PC-3 (cell line): ENCODE results near the gene LY86. TPM values are rescaled to one million over a fixed set of nuclear protein-coding genes. Genes with fewer than 3 reads are reported as not detected.

ENCODE experiments used
- ATAC-seq: fragments of 200-7000 bp; cut with Tn5 transposase; 2 replicates; pipeline ENCODE4 v1.9.1; 2020; ENCODE audit warnings: mild to moderate bottlenecking, moderate library complexity
- BruUV-seq: library from RNA; stranded (reverse); fragments of 400-500 nt; replicated peaks from 2 replicates; lab custom pipeline; 2021; lab: Mats Ljungman, UMichigan
- CTCF ChIA-PET: fragments of 300-600 bp; sonication (Branson Sonifier 250); formaldehyde crosslinking; loops from one replicate; lab custom pipeline; 2022; ENCODE audit warnings: antibody characterized with exemption; lab: Charles Lee
- POLR2A ChIA-PET: fragments of 300-600 bp; sonication (Branson Sonifier 250); formaldehyde crosslinking; loops from one replicate; lab custom pipeline; 2022; ENCODE audit warnings: antibody characterized with exemption; ENCODE audit not compliant: unreplicated experiment; lab: Charles Lee
- DNase-seq: peaks from one replicate; pipeline ENCODE4 v3.0.0-alpha.2; 2015
- H2AFZ ChIP-seq: fragments of 300-600 bp; sonication (generic); 2 replicates; pipeline ENCODE4 v1.6.0; 2016; ENCODE audit warnings: antibody characterized with exemption, low read length
- H3F3A ChIP-seq: fragments of 300-600 bp; sonication (generic); one replicate; pipeline ENCODE4 v1.6.0; 2017; ENCODE audit warnings: antibody characterized with exemption, low read length, control low read depth, mild to moderate bottlenecking; ENCODE audit not compliant: unreplicated experiment
- H3K27ac ChIP-seq: fragments of 300-600 bp; sonication (generic); 2 replicates; pipeline ENCODE4 v1.5.1; 2016; ENCODE audit warnings: mild to moderate bottlenecking, low read length
- H3K27me3 ChIP-seq: fragments of 300-600 bp; sonication (generic); 2 replicates; pipeline ENCODE4 v1.6.1; 2016; ENCODE audit warnings: low read length, mixed read lengths
- H3K36me3 ChIP-seq: fragments of 300-600 bp; sonication (generic); 2 replicates; pipeline ENCODE4 v1.6.1; 2016; ENCODE audit warnings: low read depth, mixed run types, low read length, mixed read lengths
- H3K4me1 ChIP-seq: fragments of 300-600 bp; sonication (generic); 2 replicates; pipeline ENCODE4 v1.5.1; 2016; ENCODE audit warnings: low read length; ENCODE audit not compliant: insufficient read depth
- H3K4me2 ChIP-seq: fragments of 300-600 bp; sonication (generic); 2 replicates; pipeline ENCODE4 v1.6.0; 2016; ENCODE audit warnings: low read length
- H3K4me3 ChIP-seq: fragments of 300-600 bp; sonication (generic); 2 replicates; pipeline ENCODE4 v1.5.1; 2016; ENCODE audit warnings: mild to moderate bottlenecking, low read length, mixed read lengths
- H3K79me2 ChIP-seq: fragments of 300-600 bp; sonication (generic); 2 replicates; pipeline ENCODE4 v1.6.1; 2017; ENCODE audit warnings: low read length, mixed read lengths
- H3K9ac ChIP-seq: fragments of 300-600 bp; sonication (generic); 2 replicates; pipeline ENCODE4 v1.6.0; 2016; ENCODE audit warnings: mild to moderate bottlenecking, low read length
- H3K9me2 ChIP-seq: fragments of 300-600 bp; sonication (generic); replicated peaks from 2 replicates; pipeline ENCODE4 v1.6.1; 2016; ENCODE audit warnings: mixed run types, low read length, mixed read lengths
- H3K9me3 ChIP-seq: fragments of 300-600 bp; sonication (generic); 2 replicates; pipeline ENCODE4 v1.6.1; 2016; ENCODE audit warnings: low read length, mixed read lengths
- H4K20me1 ChIP-seq: fragments of 300-600 bp; sonication (generic); 2 replicates; pipeline ENCODE4 v1.6.1; 2016; ENCODE audit warnings: low read length, mixed read lengths
- EZH2 ChIP-seq: fragments of 300-600 bp; sonication (generic); IDR thresholded peaks from one replicate; pipeline ENCODE4 v1.6.1; 2017; ENCODE audit warnings: antibody characterized with exemption, mild to moderate bottlenecking, low read length; ENCODE audit not compliant: unreplicated experiment
- EZH2phosphoT487 ChIP-seq: fragments of 300-600 bp; sonication (generic); IDR thresholded peaks from 2 replicates; pipeline ENCODE4 v1.6.1; 2018; ENCODE audit warnings: mild to moderate bottlenecking, antibody characterized with exemption, low read length, borderline replicate concordance
- intact Hi-C: fragments of 100-400 bp; cut with micrococcal nuclease; formaldehyde crosslinking; loops from 2 replicates; pipeline ENCODE4 v1.9.0; 2023
- total RNA-seq: library from RNA; depleted of rRNA; stranded (reverse); fragments of >200 nt; gene quantifications from 2 replicates; pipeline ENCODE4 v1.2.3, GENCODE V29; 2014
- TF ChIP-seq, protein P1 (sequence below): fragments of 300-600 bp; sonication (generic); conservative IDR thresholded peaks from 2 replicates; pipeline ENCODE4 v1.5.1; 2017; ENCODE audit warnings: antibody characterized with exemption, low read depth, mild to moderate bottlenecking, low read length

LY86 gene
- total RNA-seq, 1 experiment from 2014 or later: not detected

GRCh38 chr6:6700407-6701270, 112.1 kb downstream of the LY86 start:
- H3K9me3 ChIP-seq: no peaks in the 10 kb centered on the region
- H3K36me3 ChIP-seq: no peaks in the 10 kb centered on the region
- no peak for TF ChIP-seq EZH2
- TF ChIP-seq EZH2phosphoT487: no peak
- TF ChIP-seq, protein P1, sequence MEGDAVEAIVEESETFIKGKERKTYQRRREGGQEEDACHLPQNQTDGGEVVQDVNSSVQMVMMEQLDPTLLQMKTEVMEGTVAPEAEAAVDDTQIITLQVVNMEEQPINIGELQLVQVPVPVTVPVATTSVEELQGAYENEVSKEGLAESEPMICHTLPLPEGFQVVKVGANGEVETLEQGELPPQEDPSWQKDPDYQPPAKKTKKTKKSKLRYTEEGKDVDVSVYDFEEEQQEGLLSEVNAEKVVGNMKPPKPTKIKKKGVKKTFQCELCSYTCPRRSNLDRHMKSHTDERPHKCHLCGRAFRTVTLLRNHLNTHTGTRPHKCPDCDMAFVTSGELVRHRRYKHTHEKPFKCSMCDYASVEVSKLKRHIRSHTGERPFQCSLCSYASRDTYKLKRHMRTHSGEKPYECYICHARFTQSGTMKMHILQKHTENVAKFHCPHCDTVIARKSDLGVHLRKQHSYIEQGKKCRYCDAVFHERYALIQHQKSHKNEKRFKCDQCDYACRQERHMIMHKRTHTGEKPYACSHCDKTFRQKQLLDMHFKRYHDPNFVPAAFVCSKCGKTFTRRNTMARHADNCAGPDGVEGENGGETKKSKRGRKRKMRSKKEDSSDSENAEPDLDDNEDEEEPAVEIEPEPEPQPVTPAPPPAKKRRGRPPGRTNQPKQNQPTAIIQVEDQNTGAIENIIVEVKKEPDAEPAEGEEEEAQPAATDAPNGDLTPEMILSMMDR: no peak
- no peaks in the 10 kb centered on the region for H3K9me2 ChIP-seq
- DNase-seq (no peak), ATAC-seq (no peak)
- H4K20me1 ChIP-seq: no peaks in the 10 kb centered on the region
- H3K4me1 ChIP-seq: peaks cover 23% of the 10 kb centered on the region
- no peak overlapping the region for H2AFZ ChIP-seq
- ChIA-PET CTCF (no interaction called here), POLR2A (no interaction called here)
- no peak overlapping the region for H3K9ac ChIP-seq
- H3F3A ChIP-seq: no peaks in the 10 kb centered on the region
- no peaks in the 10 kb centered on the region for H3K79me2 ChIP-seq
- no TSS peak for BruUV-seq
- intact Hi-C loops: no loop called here
- H3K4me3 ChIP-seq: no peak overlapping the region
- H3K4me2 ChIP-seq: no peak overlapping the region
- peak overlapping the region; percentile 55 for H3K27ac ChIP-seq
- H3K27me3 ChIP-seq: no peaks in the 10 kb centered on the region

DNA sequence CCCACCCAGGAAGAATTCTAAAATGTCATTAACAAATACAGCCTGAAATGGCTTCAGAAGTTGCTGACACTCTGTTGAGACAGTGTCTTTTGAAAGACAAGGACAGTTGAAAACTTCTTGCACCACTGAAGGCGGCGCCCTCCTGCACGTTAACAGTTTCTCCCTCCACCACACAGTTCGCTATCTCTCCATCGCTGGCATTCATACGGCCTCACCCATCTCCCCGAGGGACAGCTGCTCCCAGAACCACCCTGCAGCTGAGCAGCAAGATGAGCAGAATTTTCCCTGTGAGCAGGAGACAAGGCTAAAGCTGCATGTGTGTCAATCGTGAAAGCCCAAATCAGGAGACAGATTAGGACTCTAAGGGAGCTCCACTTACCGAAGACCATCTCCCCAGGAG, 113.3 kb downstream of the LY86 start:
- Histone ChIP-seq H4K20me1 (no peaks in the 10 kb centered on the region), H3K4me2 (no peak overlapping the region), H3F3A (no peaks in the 10 kb centered on the region), H3K9me2 (no peaks in the 10 kb centered on the region), H3K4me3 (no peak overlapping the region), H3K36me3 (no peaks in the 10 kb centered on the region), H3K27me3 (no peaks in the 10 kb centered on the region), H3K4me1 (peaks cover 12% of the 10 kb centered on the region), H3K9me3 (no peaks in the 10 kb centered on the region), H3K9ac (no peak overlapping the region), H2AFZ (no peak overlapping the region), H3K27ac (no peak overlapping the region), H3K79me2 (no peaks in the 10 kb centered on the region)
- DNase-seq (no peak), ATAC-seq (no peak)
- ChIA-PET POLR2A (no interaction called here), CTCF (interaction anchor here (0.6 kb wide), 1 partner anchor 397 kb away, joined by 4 read pairs; no protein-coding TSS in a partner anchor)
- no peak for TF ChIP-seq EZH2phosphoT487
- TF ChIP-seq, protein P1: no peak
- no peak for TF ChIP-seq EZH2
- BruUV-seq: no TSS peak
- intact Hi-C loops: no loop called here

DNA sequence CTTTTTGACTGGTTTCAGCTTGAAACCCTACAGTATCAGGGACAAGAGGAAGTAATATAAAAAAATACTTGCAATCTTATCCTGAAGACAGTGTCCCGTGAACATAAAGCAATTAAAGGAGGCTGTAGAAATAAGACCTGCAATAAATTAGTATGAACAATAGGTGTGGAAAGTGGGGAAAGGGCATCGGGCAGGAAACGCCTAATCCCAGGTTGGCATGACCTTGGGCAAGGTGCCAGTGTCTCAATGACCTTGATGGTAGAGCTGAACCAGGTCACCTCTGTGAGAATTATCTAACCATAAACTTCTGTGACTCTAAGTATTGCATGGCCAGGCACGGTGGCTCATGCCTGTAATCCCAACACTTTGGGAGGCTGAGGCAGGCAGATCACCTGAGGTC, 115.2 kb downstream of the LY86 start:
- Histone ChIP-seq H3K27me3 (no peaks in the 10 kb centered on the region), H3K79me2 (no peaks in the 10 kb centered on the region), H3K27ac (no peak overlapping the region), H3K36me3 (no peaks in the 10 kb centered on the region), H3K9me3 (no peaks in the 10 kb centered on the region), H3K4me3 (no peak overlapping the region), H3K4me2 (no peak overlapping the region), H3K9me2 (no peaks in the 10 kb centered on the region), H3K4me1 (peaks cover 12% of the 10 kb centered on the region), H3K9ac (no peak overlapping the region), H2AFZ (no peak overlapping the region), H3F3A (no peaks in the 10 kb centered on the region), H4K20me1 (no peaks in the 10 kb centered on the region)
- intact Hi-C loops: no loop called here
- no TSS peak for BruUV-seq
- no peak for ATAC-seq
- TF ChIP-seq EZH2phosphoT487 (no peak), EZH2 (no peak)
- TF ChIP-seq, protein P1: no peak
- ChIA-PET POLR2A (no interaction called here), CTCF (no interaction called here)
- DNase-seq: no peak
